ENCODE data around the gene CASTOR1.

CASTOR1 gene

DNA sequence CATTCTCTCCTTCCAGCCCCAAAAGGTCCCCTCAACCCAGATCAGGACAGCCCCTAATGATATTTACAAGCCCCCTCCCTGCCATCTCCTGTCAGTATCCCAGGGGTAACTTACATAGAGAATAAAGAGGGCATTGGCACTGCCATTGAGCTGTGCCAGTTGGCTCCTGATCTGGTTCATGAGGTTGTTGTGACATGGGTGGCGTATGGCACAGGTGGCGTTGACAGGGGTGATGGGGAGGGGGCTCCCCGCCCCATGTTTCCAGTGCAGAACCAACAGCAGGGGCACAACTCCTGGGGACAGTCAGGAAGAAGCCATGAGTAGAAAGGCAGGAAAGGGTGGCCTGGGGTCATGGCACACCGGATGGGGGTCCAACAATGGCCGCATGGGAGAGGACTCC, 44.7 kb downstream of the CASTOR1 start:
- no peak for DNase-seq (ENCODE audit: low read depth in 2 of 2)

DNA sequence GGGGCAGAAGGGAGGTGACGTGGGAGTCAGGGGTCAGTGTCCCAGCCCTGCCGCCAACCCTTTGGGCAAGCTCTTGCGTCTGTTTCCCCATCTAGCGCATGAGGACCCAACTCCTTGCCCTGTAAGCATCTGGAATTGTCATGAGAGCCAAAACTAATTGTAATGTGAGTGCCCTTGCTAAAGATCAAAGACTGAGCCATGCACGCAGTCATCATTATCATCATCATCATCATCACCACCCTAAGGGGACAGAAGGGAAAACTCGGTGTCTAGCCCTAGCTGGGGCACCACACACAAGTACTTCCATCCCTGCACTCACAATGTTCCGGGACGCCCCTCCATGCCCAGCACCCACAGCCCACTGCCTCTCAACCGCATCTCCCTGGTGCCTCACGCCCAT, 45.2 kb downstream of the CASTOR1 start:
- DNase-seq (ENCODE audit: low read depth in 2 of 2) = no peak

DNA sequence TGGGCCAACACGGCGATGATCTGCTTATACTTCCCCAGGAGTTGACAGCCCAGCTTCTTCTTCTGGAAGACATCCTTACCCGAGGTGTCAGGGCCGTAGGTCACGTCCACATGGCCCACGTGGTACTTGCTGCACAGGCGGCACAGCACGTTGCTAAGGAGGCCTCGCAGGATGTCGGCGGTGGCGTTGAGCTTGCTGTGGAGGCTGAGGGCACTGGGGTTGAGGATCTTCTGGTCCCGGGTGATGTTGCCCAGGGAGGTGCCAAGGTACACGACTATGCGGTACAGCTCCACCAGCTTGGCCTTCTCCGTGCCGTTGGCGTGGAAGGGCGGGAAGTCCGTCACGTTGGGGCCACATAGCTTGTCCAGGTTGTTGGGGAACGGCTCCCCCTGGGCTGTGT, 45.6 kb downstream of the CASTOR1 start:
- DNase-seq (ENCODE audit: low read depth in 2 of 2) = no peak

DNA sequence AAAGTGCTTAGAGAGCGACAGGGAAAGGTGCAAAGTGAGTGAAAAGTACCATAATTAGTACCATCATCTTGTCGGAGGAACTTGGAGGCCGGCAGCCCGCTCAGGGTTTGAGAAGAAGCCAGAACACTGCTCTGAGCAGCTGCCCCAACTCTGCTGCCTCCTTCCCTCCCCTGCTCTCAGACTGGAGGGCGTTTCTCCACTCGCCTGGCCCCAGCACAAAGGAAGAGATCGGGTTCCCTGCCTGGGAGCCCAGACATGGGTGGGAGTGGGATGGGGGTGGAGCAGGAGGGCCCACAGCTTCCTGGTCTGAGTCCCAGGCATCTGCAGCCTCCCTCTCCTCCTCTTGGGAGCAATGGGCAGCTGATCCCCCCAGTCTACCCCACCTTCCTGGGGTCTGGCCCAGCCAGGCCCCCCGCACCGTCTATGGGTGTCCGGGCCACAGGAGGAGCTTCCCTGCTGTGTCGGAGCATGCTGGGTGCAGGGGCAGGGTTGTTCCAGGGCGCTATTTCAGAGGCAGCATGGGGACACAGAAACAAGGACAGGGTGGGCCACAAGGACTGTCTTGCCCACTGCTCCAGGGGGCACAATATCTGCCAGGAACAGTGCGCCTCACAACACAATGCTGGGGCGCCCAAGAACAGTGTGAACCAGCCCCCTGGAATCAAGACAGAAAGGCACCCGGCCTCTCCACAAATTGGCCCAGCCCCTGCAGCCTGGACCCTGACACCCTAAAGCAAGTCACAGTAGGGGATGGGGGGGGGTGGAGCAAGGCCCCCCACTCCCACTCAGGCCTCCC, 47.5 kb downstream of the CASTOR1 start:
- DNase-seq (ENCODE audit: low read depth in 2 of 2) = no peak

DNA sequence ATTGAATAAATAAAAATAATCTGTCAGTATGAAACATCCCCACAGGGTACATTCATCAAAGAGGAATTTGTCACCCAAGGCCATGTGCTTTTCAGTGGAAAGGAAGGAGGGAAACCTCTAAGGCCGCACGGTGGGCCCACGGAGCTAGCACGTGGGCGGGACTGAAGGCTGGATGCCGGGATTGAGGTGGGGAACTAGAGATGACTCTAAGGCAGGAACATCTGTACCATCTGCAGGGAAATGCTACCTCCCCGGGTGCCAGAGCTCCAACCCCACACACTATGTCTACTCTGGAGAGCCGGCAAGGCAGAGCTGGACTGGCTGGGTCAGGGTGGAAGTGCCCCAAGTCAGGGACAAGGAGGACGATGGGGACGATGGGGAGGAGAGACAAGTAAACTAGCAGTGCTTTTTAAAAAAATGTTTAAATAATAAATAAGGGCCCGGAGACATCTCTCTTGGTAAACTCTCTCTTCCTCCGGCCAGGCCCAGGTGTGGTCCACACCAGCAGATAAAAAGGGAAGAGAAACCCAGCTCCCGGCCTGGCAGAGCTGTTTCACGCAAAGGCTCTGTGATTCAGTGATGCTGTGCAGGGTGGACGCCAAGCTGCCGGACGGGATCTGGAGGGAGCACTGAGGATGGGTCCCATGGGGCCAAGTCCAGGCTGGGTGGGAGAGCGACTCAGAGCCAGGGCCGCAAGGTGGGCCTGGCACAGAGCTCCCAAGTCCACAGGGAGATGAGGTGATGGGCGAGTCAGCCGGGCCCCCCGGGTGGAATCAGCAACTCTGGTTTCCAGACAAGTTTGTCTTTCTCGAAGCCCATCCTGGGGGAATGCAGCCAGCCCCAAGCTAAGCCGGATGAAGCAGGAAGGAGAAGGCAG, 48.5 kb downstream of the CASTOR1 start:
- no peak for DNase-seq (ENCODE audit: low read depth in 2 of 2)

DNA sequence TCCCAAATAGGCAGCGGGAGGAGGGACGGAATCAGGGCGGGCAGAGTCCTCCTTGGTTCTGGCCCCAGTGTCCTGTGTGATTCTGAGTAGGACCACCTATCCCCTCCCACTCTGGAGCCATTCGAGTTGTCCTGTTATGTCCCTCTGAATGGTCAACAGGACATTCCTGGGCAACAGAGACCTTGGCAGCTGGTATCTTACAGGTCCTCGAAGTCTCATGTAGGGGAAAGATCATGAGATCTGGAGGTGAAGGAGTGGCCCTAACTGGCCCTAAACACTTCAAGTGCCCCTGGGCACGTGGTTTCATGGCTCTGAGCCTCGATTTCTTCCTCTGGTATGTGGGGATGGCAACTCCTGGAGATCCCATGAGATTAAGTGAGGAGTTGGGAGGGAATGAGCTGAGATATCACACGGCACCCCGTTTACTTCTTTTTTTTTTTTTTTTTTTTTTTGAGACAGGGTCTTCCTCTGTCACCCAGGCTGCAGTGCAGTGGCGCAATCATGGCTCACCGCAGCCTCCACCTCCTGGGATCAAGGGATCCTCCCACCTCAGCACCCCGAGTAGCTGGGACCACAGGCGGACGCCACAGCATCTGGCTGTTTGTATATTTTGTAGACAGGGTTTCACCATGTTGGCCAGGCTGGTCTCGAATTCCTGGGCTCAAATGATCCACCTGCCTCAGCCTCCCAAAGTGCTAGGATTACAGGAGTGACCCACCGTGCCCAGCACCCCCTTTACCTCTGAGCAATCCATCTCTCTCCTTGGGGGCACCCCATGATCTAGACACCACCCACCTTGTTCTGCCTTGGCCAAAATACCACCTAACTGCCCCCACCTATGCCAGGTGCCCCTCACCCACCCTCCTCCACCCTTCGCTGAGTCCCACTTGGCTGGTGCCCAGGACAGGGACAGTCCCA, 49.6 kb downstream of the CASTOR1 start:
- DNase-seq (ENCODE audit: low read depth in 2 of 2) = no peak

DNA sequence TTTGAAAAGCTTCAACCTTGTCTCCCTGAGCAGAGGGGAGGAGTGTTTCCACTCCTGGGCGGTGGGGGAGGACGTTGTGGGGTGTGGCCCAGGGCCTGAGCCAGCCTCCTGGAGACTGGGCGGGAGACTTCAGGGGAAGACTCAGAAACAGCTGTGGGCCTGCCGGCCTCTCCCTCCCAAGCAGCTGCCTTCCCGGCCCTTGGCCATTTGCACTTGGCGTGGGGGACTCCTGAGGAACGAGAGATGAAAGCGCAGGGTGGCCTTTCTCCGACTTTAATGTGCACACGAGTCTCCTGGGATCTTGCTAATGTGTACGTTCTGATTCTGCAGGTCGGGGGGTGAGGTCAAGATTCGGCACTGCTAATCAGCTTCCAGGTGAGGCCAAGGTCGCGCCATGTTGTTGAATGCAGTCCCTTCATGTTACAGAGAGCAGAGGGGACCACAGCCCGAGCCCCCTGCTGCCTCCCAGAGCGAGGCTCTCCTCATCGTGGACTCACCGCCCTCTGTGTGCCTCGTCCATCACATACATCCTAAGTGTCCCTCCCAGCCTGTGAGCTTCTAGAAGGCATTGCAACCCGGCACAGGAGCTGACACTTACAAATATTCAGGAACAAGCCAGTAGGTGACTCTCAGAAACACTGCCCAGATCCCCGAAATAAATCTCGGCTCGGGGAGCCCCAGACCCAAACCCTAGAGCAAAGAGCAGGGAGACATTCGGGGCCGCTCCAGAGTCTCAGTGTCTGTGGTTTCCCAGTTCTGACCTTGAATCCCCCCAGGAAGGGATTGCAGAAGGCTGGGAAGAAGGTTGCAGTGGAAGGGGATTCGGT, 50.4 kb downstream of the CASTOR1 start:
- no peak for DNase-seq (ENCODE audit: low read depth in 2 of 2)

DNA sequence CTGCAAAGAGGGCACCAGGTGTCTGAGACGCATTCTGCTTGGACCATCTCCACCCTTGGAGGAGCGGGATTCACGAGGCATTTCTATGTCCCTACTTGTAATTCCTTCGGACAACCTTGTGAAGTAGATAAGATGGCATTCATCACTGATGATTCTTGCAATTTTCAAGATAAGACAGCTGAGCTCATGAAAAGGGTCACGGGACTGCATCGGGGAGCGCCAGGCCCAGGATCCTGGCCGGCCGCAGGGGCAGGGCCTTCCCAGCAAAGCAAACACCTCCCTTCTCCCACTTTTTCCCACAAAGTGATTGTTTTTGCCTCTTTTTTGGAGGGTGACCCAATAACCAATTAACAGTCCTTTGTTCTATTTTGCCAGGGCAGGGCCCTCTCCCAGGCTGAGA, 51.2 kb downstream of the CASTOR1 start:
- DNase-seq (ENCODE audit: low read depth in 2 of 2) = no peak

DNA sequence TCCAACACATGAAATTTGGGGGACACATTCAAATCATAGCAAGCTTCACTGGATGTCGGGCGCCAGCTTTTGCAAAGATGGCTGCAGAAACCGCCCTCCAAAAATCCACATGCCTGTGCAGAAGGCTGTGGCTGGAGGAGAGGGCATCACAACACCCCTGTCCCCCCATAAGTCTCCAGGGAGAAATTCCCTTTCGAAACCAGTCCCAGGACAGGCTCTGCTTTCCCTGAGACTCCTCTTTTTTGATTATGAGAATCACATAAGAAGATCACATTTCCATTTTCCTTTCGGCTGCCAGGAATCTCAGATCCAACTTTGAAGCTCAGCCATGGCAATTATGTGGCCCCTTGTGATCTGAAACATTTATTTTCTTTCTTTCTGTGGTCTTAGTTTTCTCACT, 52.4 kb downstream of the CASTOR1 start:
- no peak for DNase-seq (ENCODE audit: low read depth in 2 of 2)

DNA sequence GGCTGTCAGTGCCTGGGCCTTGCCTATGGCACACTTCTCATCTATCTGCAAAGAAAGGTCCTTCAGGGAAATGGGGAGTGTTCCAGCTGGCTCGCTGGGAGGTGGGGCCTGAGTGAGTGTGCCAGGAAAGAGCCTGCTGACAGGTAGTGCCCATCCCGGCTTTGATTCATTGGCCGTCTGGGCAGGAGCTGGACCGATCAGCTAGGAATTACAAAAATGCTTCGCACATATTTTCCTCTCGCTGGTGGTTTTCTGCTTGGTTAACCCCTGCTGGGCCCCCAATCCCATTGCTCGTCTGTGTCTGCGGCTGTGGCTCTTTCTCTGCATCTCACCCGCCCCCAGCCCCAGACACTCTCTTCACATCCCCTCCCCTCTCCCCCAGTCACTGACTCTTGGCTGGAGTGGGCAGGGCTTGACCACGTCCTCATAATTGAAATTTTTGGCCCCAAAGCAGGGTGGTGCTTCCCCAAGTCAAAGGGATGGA, 53.6 kb downstream of the CASTOR1 start:
- DNase-seq (ENCODE audit: low read depth in 2 of 2) = peak; percentile 75 to 79
